Panc1 (cell line): ENCODE results near the gene TBC1D10B.
"Not testable (repeated sequence)": the region's sequence is repeated elsewhere in the genome, so short reads cannot be mapped to it uniquely, and the experiment has no call there.

Source experiments
- CTCF ChIP-seq: fragments of 450-650 bp; IDR thresholded peaks from 2 replicates; pipeline ENCODE4 v1.5.1; 2017; ENCODE audit warnings: mild to moderate bottlenecking
- POLR2AphosphoS5 ChIP-seq: IDR thresholded peaks from 2 replicates; pipeline ENCODE4 v1.6.1; 2012; ENCODE audit warnings: mild to moderate bottlenecking, low read depth, low read length, moderate library complexity
- REST ChIP-seq, 2 experiments: IDR thresholded peaks; 2 replicates each; pipeline ENCODE4 v1.6.1; 2011 to 2012; ENCODE audit warnings: low read depth in 2 of 2, control low read depth in 1 of 2, low read length in 1 of 2, mild to moderate bottlenecking in 1 of 2, moderate library complexity in 1 of 2; ENCODE audit not compliant: insufficient read depth in 1 of 2
- SIN3A ChIP-seq: IDR thresholded peaks from 2 replicates; pipeline ENCODE4 v1.6.1; 2012; ENCODE audit warnings: low read depth, mild to moderate bottlenecking, low read length, moderate library complexity, borderline replicate concordance; ENCODE audit not compliant: insufficient read depth
- TCF7L2 ChIP-seq: IDR thresholded peaks from 2 replicates; pipeline ENCODE4 v1.6.1; 2011; ENCODE audit warnings: mild to moderate bottlenecking, low read depth, low read length, inconsistent platforms

- TF ChIP-seq CTCF; REST (IDR thresholded peaks at IDR 0.05; ENCODE audit: insufficient read depth in 1 of 2, low read depth in 2 of 2, low read length in 1 of 2); POLR2AphosphoS5; SIN3A; TCF7L2: not testable (repeated sequence)
Measured at GRCh38 chr16:30337964-30338357, 32.3 kb downstream of the TBC1D10B start.
